ENCODE measurements around the gene FNDC3B. TPM values are rescaled to one million over a fixed set of nuclear protein-coding genes. Genes with fewer than 3 reads are reported as not detected.

FNDC3B gene
- total RNA-seq, 4 donors from 2014 or later: 114 to 217 (median 164) TPM

DNA sequence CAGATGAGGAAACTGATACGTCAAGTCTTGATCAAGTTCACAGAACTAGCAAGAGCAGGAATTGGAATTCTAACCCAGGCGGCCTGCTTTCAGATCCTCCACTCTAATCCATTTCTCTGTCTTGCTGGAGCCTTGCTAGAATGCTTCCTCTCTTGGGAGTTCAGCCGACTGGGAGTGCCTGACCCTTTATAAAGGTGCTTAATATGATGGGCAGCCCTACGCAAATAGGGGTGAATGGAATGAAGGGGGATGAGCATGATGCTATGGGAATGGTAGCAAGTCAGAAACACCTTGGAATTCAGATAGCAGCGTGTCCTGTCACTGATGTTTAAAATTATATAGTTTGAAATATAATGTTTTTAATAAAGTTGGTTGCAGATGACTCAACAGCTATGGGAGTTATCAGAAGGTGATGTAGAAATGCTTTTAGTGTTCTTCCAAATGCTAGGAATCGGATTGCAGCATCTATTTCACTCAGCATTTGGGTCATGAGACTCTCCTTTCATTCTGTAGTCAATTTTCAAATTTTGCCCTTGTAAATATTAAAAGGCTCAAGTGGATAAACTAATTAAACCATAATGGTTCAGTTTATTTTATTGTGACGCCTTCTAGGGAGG is 150.7 kb downstream of the FNDC3B start:
- ATAC-seq (ENCODE audit: low FRiP score) (peak; percentile 61), DNase-seq (ENCODE audit: low spot score) (no peak)
- TF ChIP-seq, protein P1, sequence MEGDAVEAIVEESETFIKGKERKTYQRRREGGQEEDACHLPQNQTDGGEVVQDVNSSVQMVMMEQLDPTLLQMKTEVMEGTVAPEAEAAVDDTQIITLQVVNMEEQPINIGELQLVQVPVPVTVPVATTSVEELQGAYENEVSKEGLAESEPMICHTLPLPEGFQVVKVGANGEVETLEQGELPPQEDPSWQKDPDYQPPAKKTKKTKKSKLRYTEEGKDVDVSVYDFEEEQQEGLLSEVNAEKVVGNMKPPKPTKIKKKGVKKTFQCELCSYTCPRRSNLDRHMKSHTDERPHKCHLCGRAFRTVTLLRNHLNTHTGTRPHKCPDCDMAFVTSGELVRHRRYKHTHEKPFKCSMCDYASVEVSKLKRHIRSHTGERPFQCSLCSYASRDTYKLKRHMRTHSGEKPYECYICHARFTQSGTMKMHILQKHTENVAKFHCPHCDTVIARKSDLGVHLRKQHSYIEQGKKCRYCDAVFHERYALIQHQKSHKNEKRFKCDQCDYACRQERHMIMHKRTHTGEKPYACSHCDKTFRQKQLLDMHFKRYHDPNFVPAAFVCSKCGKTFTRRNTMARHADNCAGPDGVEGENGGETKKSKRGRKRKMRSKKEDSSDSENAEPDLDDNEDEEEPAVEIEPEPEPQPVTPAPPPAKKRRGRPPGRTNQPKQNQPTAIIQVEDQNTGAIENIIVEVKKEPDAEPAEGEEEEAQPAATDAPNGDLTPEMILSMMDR (IDR thresholded peaks at IDR 0.05): no peak

GRCh38 chr3:172190980-172191379 is 151.6 kb downstream of the FNDC3B start:
- no peak for DNase-seq (ENCODE audit: low spot score)
- ATAC-seq (ENCODE audit: low FRiP score): no peak
- TF ChIP-seq, protein P1 (IDR thresholded peaks at IDR 0.05): no peak

DNA sequence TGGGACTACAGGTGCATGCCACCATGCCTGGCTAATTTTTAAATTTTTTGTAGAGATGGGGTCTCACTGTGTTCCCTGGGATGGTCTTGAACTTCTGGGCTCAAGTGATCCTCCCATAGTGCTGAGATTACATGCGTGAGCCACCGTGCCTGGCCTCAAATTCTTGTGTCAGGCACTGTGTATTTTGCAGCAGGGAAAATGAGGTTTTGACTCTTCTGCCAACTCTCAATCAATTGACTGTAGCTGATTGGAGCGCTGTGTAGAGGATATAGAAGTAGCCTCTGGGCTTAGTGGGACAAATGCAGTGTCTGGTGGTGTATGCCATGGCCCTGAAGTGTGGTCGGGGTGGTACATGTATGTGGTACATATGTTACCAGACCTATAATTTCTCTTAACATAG is 152.3 kb downstream of the FNDC3B start:
- no peak for DNase-seq (ENCODE audit: low spot score)
- ATAC-seq (ENCODE audit: low FRiP score): no peak
- TF ChIP-seq, protein P1 (IDR thresholded peaks at IDR 0.05): no peak

GRCh38 chr3:172192830-172193415 is 153.5 kb downstream of the FNDC3B start:
- TF ChIP-seq, protein P1 (IDR thresholded peaks at IDR 0.05): no peak
- DNase-seq (ENCODE audit: low spot score): no peak
- no peak for ATAC-seq (ENCODE audit: low FRiP score)

- TF ChIP-seq, protein P1 (IDR thresholded peaks at IDR 0.05): no peak
- DNase-seq (ENCODE audit: low spot score) (no peak), ATAC-seq (ENCODE audit: low FRiP score) (no peak)
Observed at GRCh38 chr3:172193436-172193835, 154.1 kb downstream of the FNDC3B start.

DNA sequence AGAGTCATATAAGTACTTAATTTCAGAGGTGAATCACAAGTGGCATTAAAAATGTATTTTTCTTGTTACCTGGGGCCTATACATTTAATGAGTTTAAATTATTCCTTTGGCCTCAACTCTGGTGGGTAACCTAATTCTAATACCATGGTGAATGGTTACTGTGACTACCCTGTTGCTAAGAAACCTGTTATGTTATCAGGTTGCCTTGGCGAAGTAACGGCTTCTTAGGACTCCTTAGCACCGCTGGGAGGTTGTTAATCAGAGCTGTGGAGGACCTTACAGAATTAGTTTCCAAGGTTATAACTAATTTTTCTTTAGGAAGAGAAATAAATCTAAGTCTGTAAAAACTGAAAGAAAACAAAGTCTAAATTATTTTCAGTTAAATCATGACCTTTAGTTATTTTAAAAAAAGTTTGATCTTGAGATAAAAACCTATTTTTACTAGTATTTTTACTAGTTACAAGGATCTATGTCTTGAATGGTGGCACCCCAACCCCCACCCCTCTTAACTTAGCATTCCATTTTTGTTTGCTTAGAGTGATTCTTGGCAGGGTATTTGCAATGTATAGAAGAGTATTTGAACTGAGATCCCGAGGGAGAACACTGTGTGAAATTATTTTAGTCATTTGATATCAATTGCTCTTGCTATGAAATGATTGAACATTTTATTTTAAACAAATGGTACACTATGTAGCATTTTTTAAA is 155.5 kb downstream of the FNDC3B start:
- DNase-seq (ENCODE audit: low spot score) (no peak), ATAC-seq (ENCODE audit: low FRiP score) (no peak)

More for the DNA sequence above, 155.5 kb downstream of the FNDC3B start:
- TF ChIP-seq, protein P1 (IDR thresholded peaks at IDR 0.05): no peak

Measured in omental fat pad (tissue), 4 donors.